Stomach (tissue), 9 donors: ENCODE measurements around the gene KIAA1217. TPM values are rescaled to one million over a fixed set of nuclear protein-coding genes. Genes with fewer than 3 reads are reported as not detected.

Experiments
- DNase-seq, 2 donors: peaks; one replicate each; pipeline versions ENCODE4 v3.0.0 to v3.0.0-alpha.2; 2013 to 2019
- H3K27ac ChIP-seq, 5 donors: fragments of 200-600 bp in 4 of 5; sonication (generic) in 4 of 5; one replicate each; pipeline ENCODE4 v1.5.1; 2013 to 2019; ENCODE audit warnings: mild to moderate bottlenecking in 1 of 5, moderate library complexity in 1 of 5
- H3K27me3 ChIP-seq, 3 donors: fragments of 200-600 bp; sonication (generic); one replicate each; pipeline ENCODE4 v1.5.1; 2017 to 2019; ENCODE audit warnings: mixed run types in 1 of 3
- H3K36me3 ChIP-seq, 4 donors: fragments of 200-600 bp; sonication (generic); 1 replicate in 3 of 4; 2 replicates in 1 of 4; pipeline ENCODE4 v1.5.1; 2016 to 2019
- H3K4me1 ChIP-seq, 4 donors: fragments of 200-600 bp; sonication (generic); one replicate each; pipeline ENCODE4 v1.5.1; 2016 to 2019
- H3K4me3 ChIP-seq, 4 donors: fragments of 200-600 bp; sonication (generic) in 3 of 4; one replicate each; pipeline ENCODE4 v1.5.1; 2016 to 2019; ENCODE audit warnings: mild to moderate bottlenecking in 1 of 4
- H3K9me3 ChIP-seq, 4 donors: fragments of 200-600 bp; sonication (generic); one replicate each; pipeline ENCODE4 v1.5.1; 2016 to 2019
- CTCF ChIP-seq, 7 experiments: fragments of 450-650 bp in 4 of 7; fragments of 200-600 bp in 3 of 7; sonication (generic) in 3 of 7; IDR thresholded peaks; one replicate each; pipeline ENCODE4 v1.5.1; 2016 to 2019; ENCODE audit warnings: antibody characterized with exemption in 7 of 7, control low read depth in 2 of 7, mild to moderate bottlenecking in 1 of 7
- EP300 ChIP-seq: sonication (generic); formaldehyde crosslinking; IDR thresholded peaks from one replicate; pipeline ENCODE4 v1.6.1; 2017; ENCODE audit warnings: antibody characterized with exemption
- POLR2A ChIP-seq, 4 donors: fragments of 450-650 bp; IDR thresholded peaks; one replicate each; pipeline ENCODE4 v1.6.1; 2016; ENCODE audit warnings: antibody characterized with exemption in 4 of 4, control low read depth in 2 of 4, mild to moderate bottlenecking in 1 of 4, moderate library complexity in 1 of 4
- POLR2AphosphoS5 ChIP-seq, 3 donors: sonication (generic); formaldehyde crosslinking; IDR thresholded peaks; one replicate each; pipeline ENCODE4 v1.6.1; 2016; ENCODE audit warnings: antibody characterized with exemption in 3 of 3
- WGBS, 5 donors: extraction: QIAGEN DNeasy Blood & Tissue Kit in 3 of 5; methylation state at CpG; one replicate each; pipeline versions ENCODE4 v1.1.5 to v1.1.7; 2013 to 2018; 5-methylcytosine and 5-hydroxymethylcytosine counted together
- intact Hi-C: fragments of 100-400 bp; cut with DNase I; formaldehyde crosslinking; loops from one replicate; pipeline ENCODE4 v1.15.1; 2023; ENCODE audit warnings: low total_unique reads
- polyA plus RNA-seq, 3 donors: library from polyadenylated mRNA; stranded (reverse); fragments of 200-250 nt; gene quantifications; one replicate each; pipeline ENCODE4 v1.2.3, GENCODE V29; 2013
- total RNA-seq, 5 donors: library from RNA; depleted of rRNA; stranded (reverse); fragments of >200 nt; gene quantifications; one replicate each; pipeline versions ENCODE4 v1.1.0 to v1.2.3, GENCODE V29; 2014 to 2016
- donor health status: healthy with polysubstance abuse.
- donor health status: Bipolar disorder and iron deficiency.
- donor health status: healthy.

KIAA1217 gene
- total and polyA plus RNA-seq, 8 donors: 6.2 to 112 (median 24.6) TPM

- peak; percentile 63 to 90 for DNase-seq
- intact Hi-C loops: no loop called here
- TF ChIP-seq POLR2AphosphoS5 (IDR thresholded peaks at IDR 0.05): no peak
- no peak for TF ChIP-seq EP300
- TF ChIP-seq CTCF (IDR thresholded peaks at IDR 0.05): no peak
- no peak for TF ChIP-seq POLR2A (IDR thresholded peaks at IDR 0.05)
- WGBS, 5 donors: 19 to 34% (median 27%) methylated on average over 5 of the region's 5 CpGs
- no peaks in the 10 kb centered on the region for H3K36me3 ChIP-seq
- no peaks in the 10 kb centered on the region for H3K27me3 ChIP-seq
- H3K27ac ChIP-seq: peak overlapping the region; percentile 6 to 76 (median 57)
- no peak overlapping the region for H3K4me3 ChIP-seq
- H3K9me3 ChIP-seq: no peaks in the 10 kb centered on the region
- peaks cover 10 to 18% (median 16%) of the 10 kb centered on the region in 4 donors for H3K4me1 ChIP-seq
These were observed 206.7 kb downstream of the KIAA1217 start for GRCh38 chr10:24415455-24416125.

GRCh38 chr10:24416248-24416647, 207.3 kb downstream of the KIAA1217 start:
- TF ChIP-seq POLR2AphosphoS5 (IDR thresholded peaks at IDR 0.05) (peak in 1 of 3 donors; percentile 51), EP300 (no peak), CTCF (IDR thresholded peaks at IDR 0.05) (no peak), POLR2A (IDR thresholded peaks at IDR 0.05) (no peak)
- H3K27ac ChIP-seq: peak overlapping the region in 4 of 5 donors; percentile 6 to 76 (median 62)
- intact Hi-C loops: no loop called here
- peak in 1 of 2 donors; percentile 25 for DNase-seq
- peaks cover 10 to 18% (median 16%) of the 10 kb centered on the region in 4 donors for H3K4me1 ChIP-seq
- no peaks in the 10 kb centered on the region for H3K36me3 ChIP-seq
- WGBS, 5 donors: 34 to 64% (median 63%) methylated on average over 4 of the region's 4 CpGs
- no peak overlapping the region for H3K4me3 ChIP-seq
- no peaks in the 10 kb centered on the region for H3K27me3 ChIP-seq
- H3K9me3 ChIP-seq: no peaks in the 10 kb centered on the region

GRCh38 chr10:24417053-24417452, 208.1 kb downstream of the KIAA1217 start:
- Histone ChIP-seq H3K4me3 (no peak overlapping the region), H3K4me1 (peaks cover 10 to 18% (median 16%) of the 10 kb centered on the region in 4 donors), H3K36me3 (no peaks in the 10 kb centered on the region), H3K9me3 (no peaks in the 10 kb centered on the region), H3K27ac (peak overlapping the region in 2 of 5 donors; percentile 14 to 76), H3K27me3 (no peaks in the 10 kb centered on the region)
- DNase-seq: no peak
- TF ChIP-seq POLR2A (IDR thresholded peaks at IDR 0.05): no peak
- no peak for TF ChIP-seq POLR2AphosphoS5 (IDR thresholded peaks at IDR 0.05)
- TF ChIP-seq CTCF (IDR thresholded peaks at IDR 0.05): no peak
- no peak for TF ChIP-seq EP300
- 70 to 81% (median 78%) methylated on average over 7 of the region's 7 CpGs for WGBS, 5 donors
- intact Hi-C loops: no loop called here

GRCh38 chr10:24418532-24418931, 209.6 kb downstream of the KIAA1217 start:
- H3K36me3 ChIP-seq: no peaks in the 10 kb centered on the region
- intact Hi-C loops: no loop called here
- DNase-seq: no peak
- no peak overlapping the region for H3K27ac ChIP-seq
- TF ChIP-seq CTCF (IDR thresholded peaks at IDR 0.05): peak in 1 of 7 experiments; percentile 25
- no peak for TF ChIP-seq POLR2AphosphoS5 (IDR thresholded peaks at IDR 0.05)
- TF ChIP-seq POLR2A (IDR thresholded peaks at IDR 0.05): no peak
- TF ChIP-seq EP300: no peak
- H3K4me1 ChIP-seq: peaks cover 10 to 18% (median 14%) of the 10 kb centered on the region in 4 donors
- no peaks in the 10 kb centered on the region for H3K27me3 ChIP-seq
- 85 to 88% (median 87%) methylated on average over 4 of the region's 4 CpGs for WGBS, 5 donors
- H3K9me3 ChIP-seq: no peaks in the 10 kb centered on the region
- no peak overlapping the region for H3K4me3 ChIP-seq
